NCI-H2227 treated with DMSO at 0.1 percent for 48 hours (cell line): ENCODE measurements around the gene PUM2.
A peak's percentile ranks its signal among the peaks of the same experiment; 100 is the strongest.

Source experiments
- DNase-seq: peaks from one replicate; lab custom pipeline; 2025; lab: John Stamatoyannopoulos, UW

PUM2 gene

DNA sequence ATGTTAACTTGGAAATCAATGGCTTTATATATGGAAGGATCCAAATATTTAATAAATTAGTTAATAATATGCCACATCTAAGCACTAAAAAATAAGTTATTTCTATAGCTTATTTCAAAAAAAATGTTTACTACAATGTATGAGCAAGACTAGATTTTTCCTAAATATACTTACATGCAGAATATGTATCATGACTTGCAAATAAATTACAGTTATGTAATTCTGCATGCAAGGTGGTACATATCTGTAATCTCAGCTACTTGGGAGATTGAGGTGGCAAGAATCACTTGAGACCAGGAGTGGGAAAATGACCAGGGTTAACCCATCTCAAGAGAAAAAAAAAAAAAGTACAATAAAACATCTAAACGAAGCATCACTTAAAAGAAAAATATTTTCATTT, 11.6 kb downstream of the PUM2 start:
- no peak for DNase-seq

DNA sequence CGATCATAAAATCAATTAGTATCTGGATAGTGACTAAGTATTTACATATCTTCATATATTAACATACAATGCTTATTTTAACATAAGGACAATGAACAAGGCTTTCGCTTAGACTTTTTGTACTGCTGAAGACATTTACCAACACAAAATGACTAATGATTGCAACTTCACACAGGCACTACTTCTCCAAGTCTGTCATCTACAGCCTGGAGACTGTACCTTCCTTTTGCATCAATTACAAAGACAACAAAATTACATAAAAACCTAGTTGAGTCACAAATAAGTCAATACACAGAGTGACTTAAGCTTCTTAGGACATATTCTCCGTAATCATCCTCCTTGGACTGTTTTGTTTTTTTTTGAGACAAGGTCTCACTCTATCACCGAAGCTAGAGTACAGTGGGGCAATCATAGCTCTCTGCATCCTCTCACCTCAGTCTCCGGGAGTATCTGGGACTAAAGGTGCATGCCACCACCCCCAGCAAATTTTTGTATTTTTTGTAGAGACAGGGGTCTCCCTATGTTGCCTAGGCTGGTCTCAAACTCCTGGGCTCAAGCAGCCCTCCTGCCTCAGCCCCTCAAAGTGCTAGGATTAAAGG, 15.9 kb downstream of the PUM2 start:
- no peak for DNase-seq

DNA sequence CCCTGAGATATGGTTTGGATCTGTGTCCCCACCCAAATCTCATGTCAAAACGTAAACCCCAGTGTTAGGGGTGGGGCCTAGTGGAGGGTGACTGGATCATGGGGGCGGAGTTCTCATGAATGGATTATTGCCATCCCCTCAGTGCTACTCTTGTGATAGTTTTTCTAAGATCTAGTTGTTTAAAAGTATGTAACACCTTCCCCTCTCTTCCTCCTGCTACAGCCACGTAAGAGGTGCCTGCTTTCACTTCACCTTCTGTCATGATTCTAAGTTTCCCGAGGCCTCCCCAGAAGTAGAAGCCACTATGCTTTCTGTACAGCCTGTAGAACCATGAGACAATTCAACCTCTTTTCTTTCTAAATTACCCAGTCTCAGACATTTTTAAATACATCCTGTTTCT, 16.9 kb downstream of the PUM2 start:
- DNase-seq, result no peak

DNA sequence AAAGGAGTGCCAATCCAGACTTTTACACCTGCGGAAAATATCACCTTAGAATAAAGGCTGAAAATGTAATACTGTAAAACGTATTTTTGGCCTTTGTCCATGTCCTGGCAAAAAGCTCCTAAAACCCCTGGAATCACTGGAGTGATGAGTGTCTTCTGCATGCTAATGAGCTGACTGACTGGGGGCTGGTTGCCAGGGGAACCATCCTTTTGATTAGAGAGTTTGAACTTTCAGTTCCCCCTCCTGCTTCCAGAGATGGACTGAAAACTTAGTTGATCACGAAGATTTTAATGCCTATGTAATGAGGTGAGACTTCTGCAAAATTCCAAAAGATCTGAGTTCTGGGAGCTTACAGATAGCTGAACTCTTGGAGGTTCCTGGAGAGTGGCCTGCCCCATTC, 20.5 kb downstream of the PUM2 start:
- DNase-seq, result no peak

DNA sequence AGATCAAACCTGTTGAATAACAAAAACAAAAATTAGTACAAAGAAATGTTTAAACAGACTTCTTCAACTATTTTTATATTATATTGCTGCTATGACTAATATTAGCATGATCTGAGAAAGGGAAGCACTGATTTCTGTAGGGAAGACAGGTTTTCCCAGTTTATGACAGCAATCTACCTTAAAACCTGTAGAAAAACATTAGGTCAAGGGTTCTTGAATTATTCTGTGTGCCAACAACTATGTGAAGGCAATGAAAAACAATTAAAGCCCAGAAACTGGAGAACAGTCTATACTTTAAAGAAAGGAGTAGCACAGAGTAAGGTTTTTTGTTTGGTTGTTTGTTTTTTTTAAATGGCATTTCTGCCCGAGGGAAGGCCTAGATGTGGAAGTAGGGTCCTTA, 23.3 kb downstream of the PUM2 start:
- no peak for DNase-seq

DNA sequence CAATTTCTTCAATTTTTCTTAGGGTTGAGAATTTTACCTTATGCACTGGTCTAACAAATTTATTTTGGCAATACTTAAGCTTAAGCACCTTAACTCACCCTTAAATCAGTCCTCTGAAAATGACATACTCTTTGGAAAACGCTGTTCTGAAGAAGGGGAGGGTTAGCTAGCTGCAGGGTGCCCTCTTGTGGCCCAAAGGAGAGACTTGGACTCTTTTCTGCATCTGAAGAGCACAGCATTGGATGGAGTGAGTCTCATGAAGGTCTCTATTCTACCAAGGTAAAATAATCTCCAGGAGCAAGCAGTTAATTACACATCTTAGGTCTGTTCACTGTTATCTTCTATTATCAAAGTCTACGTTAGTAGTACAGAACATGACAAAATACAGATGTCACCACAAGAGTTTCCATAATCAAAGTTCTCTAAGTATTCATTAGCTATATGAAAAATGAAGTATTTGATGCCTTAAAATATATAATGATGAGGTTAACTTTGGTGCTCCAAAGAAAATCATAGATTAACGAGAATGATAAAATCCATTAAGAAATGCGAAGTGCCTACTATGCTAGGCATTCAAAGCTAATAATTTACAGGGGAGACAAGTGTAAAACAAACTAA, 24.4 kb downstream of the PUM2 start:
- DNase-seq, result peak; percentile 45

DNA sequence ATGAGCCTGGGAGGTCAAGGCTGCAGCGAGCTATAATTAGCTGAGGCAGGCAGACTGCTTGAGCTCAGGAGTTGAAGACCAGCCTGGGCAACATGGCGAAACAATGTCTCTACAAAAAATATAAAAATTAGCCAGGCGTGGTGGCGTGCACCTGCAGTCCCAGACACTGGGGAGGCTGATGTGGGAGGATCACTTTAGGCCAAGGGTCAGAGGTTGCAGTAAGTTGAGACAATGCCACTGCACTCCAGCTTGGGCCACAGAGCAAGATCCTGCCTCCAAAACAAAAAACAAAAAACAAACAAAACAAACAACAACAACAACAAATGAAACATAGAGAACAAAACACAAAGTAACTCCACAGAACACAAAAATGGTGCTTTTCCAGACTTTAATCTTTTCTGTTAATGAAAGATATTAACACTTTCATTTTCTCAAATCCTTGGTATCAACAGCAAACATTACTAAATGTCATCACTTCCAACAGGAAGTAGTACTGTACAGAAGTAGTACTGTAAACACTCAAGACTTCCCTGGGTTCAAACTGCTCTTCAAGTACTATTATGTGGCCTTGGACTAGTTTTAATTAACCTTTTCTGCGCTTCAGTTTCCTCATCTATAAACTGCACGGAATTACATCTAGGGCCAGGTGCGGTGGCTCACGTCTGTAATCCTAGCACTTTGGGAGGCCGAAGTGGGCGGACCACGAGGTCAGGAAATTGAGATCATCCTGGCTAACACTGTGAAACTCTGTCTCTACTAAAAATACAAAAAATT, 27.9 kb downstream of the PUM2 start:
- no peak for DNase-seq

DNA sequence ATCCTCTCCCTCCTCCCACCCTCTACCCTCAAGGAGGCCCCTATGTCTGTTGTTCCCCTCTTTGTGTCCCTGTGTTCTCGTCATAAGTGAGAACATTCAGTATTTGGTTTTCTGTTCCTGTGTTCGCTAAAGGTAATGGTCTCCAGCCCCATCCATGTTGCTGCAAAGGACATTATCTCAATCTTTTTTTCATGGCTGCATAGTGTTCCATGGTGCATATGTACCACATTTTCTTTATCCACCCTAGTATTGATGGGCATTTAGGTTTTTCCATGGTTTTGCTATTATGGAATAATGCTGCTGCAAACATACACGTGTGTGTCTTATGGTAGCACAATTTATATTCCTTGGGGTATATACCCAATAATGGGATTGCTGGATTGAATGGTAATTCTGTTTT, 33.0 kb downstream of the PUM2 start:
- DNase-seq, result no peak

DNA sequence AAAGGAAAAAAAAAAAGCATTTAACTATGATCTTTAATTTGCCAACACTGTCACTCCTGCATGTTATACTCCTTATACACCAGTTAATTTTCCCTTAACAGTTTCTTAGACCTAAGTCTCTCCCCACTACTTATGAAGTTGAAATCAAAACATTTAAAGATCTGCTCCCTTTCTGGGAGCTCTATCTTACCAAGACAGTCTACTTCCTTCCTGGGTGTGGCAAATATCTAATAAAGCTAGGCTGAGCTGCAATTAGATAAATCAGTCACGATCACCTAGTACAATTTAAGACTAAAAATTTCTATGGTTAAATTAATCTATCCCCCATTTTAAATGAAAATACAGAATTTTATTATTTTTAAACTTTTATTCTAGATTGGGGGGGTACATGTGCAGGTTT, 33.4 kb downstream of the PUM2 start:
- no peak for DNase-seq

DNA sequence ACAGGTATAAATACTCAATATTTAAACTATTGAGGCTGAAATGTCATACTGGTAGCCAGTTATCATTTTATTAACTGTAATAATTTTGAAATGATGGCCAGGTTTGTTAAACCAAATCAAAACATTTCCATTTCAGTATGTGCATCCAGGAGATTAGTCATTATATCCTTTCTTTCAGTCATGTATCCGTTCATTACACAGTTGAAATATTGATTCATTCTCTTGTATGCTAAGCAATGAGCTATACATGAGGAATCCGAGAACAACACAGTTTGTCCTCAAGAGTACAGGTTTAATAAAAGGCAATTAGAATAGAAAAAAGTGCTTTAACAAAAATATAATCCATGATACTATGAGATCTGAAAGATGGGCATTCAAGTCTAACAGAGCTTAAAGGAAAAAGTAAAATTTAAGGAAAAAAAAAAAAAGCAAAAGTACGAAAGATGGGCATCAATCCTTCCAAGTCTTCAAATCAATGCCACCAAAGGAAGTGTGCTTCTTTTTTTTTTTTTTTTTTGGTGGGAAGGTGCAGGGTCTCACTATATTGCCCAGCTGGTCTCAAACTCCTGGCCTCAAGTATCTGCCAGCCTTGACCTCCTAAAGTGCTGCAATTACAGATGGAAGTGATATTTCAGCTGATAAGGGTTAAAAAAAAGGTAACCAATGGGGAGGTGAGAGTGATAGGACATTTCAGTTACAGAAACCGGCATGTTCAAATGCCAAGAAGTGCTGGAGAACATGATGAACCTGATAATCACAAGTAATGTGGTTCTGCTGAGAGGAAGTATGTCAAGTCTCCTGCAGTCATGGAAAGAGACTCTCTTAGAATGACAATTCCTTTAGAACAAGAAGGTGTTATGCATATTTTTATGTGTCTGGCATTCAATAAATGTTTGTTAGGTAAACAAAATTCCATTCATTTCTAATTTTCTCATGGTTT, 35.8 kb downstream of the PUM2 start:
- DNase-seq, result no peak

DNA sequence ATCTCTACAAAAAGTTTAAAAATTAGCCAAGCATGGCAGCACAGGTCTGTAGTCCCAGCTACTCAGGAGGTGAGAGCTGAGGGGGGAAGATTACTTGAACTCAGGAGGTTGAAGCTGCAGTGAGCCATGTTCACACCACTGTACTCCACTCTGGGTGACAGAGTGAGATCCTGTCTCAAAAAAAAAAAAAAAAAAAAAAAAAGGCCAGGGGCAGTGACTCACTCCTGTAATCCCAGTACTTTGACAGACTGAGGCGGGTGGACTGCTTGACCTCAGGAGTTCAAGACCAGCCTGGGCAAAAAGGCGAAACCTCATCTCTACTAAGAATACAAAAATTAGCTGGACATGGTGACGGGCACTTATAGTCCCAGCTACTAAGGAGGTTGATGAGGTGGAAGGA, 37.0 kb downstream of the PUM2 start:
- DNase-seq, result no peak

DNA sequence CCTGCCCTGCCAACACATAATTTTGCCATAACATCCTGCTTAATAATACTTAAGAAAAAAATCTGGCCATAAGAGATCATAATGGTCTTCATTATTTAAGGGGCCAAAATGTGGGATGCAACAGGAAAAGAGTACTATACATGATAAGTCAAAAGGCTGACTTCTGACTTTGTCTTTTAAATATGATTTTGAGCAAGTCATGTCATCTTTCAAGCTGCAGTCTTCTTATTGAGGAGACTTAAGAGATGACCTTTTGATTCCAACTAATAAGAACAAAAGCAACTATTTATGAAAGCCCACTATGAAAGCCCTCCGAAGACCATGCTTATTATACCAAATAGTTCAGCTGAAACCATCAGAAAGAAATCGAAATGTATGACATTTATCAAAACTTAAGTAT, 41.6 kb downstream of the PUM2 start:
- no peak for DNase-seq

DNA sequence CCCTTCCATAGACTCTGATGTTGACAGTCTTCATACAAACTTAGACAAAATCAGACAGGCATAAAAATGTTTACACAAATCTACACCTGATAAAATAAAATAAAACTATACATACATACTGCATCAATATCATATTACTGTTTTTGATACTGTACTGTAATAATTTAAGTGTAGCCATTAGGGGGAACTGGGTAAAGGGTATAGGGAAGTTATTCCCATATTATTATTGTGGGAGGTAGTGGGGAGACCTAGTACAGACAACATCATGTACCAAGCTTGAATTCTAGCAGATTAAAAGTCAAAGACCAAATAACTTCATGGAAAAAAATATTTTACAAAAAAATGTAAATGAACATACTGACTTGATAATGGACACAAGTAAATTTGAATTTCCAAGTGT, 43.3 kb downstream of the PUM2 start:
- no peak for DNase-seq

DNA sequence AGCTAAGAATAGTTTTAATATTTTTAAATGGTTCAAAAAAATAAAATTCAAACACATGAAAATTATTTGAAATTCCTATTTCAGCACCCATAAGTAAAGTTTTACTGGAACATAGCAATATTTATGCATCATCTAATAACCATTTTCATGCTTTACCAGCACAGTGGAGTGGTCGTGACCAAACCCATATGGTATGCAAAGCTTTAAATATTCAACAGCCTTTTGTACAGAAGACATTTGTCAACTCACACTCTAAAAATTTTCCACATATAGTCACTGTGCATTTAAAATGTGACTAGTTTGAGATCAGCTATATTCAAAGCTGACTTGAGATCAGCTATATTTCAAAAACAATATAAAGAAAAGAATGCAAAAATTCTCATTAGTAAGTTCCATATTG, 46.2 kb downstream of the PUM2 start:
- no peak for DNase-seq

DNA sequence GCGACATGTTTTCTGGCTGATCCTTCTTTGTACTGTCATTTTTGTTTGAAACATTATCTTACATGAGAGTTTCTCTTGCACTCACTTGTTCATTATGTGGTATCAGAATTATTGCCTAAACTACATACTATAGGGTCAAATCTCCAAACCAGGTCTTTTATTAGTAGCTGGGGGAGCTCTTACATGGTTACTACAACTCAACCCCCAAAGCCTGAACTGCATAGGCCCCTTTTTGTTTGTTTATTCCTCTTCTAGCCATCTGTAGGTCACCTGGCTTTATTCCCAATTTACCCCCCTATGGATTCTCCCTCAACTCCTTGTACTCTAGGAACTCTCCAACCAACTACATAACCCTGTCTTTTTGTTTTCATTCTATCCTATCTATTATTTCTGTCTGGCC, 46.7 kb downstream of the PUM2 start:
- DNase-seq, result no peak

DNA sequence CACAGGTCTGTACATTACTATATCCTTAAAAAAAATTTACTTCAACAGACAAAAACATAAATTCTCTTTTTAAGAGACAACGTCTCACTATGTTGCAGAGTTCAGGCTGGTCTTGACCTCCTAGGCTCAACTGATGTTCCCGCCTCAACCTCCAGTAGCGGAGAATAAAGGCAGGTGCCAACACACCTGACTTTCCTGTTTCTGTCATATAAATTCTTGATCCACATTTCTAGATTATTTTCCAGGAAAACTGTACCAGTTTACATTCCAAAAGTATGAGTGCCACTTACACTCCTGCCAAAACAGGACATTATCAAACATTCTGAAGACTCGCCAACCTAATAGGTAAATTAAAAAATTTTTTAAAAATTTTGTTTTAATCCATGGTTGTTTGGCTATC, 48.6 kb downstream of the PUM2 start:
- DNase-seq, result no peak

DNA sequence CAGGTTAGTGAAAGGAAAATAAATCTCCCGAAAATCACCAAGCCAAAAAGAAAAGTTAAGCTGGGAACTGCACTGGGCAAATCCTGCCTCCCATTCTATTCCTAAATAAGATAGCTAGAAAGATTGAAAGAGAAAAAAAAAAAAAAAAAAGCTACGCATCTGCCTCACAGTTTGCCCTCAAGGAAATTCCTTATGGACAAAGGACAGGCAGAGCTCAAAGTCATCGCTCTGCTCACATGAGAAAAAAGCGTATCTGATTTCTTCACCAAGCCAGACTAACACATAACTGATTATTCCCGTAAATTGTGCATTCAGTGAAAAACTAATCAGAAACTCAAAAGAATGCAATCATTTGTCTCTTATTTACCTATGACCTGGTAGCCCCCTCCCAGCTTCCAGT, 50.0 kb downstream of the PUM2 start:
- no peak for DNase-seq

DNA sequence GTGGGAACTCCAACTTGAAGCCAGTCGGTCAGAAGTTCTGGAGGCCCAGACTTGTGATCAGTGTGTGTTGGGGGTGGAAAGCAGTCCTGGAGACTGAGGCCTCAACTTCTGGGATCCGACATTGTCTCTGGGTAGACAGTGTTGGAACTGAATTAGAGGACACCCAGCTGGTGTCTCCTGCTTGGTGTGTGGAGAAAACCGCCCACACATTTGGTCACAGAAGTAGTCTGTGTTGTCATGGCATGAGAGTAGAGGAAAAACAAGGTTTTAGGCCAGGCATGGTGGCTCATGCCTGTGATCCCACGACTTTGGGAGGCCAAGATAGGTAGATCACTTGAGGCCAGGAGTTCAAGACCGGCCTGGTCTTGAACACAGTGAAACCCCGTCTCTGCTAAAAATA, 51.5 kb downstream of the PUM2 start:
- DNase-seq, result no peak

DNA sequence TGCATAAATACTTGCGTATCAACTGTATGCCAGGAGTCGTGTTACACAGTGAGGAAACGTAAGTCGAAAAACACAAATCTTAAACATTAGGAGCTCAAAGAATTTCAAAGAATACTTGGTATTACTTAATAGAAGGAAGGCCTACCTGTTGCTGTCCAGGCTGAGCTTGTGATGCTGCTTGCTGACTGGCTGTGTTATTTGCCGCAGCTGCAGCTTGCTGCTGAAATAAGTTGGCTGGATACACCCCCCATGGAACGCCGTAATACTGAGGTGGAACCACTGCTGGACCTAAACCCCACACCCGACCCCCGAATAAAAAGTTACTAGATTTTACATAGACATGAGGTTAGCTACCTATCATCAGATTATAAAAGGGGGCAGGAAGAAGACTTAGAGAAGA, 56.4 kb downstream of the PUM2 start:
- no peak for DNase-seq

DNA sequence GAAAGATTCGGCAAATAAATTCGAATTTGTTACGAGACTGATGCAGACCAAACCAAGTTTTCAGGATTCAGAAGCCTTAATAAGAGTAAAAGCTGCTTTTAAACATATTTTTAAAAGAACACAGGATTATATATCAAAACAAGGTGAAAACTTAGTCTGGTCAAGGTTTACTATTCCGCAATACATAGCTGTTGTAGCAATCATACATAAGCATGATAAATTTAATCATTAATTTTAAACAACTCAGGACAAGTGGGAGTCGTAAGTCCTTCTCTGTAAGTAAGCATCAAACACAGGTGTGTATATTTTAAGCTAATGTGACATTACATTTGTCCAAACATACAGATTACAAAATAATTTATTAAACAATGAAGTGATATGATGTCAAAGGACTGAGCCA, 57.7 kb downstream of the PUM2 start:
- DNase-seq, result no peak

DNA sequence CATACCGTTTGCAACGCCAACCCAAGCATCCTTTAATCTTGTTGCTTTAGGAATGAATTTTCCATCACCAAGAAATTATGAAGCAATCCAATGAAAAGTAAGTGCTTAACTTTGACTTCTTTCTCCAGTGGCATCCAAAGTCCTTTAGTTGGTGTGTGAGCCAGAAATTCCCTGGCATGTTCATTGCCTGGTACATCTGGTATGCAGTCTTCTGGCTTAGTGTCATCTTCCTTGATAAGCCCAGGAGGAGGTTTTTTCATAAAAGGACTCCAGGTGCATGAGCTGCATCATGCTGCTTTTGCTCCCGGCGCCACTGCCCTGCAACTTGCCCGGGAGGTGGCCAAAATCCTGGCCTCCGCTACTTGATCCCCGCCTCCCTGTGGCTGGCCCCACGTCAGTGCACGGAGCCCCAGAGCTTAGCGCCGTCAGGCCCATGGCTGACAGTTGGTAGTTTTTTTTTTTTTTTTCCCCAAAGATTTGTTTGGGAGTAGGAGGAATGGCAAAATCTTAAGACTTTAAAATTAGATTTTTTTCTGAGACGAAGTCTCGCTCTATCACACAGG, 58.7 kb downstream of the PUM2 start:
- no peak for DNase-seq

DNA sequence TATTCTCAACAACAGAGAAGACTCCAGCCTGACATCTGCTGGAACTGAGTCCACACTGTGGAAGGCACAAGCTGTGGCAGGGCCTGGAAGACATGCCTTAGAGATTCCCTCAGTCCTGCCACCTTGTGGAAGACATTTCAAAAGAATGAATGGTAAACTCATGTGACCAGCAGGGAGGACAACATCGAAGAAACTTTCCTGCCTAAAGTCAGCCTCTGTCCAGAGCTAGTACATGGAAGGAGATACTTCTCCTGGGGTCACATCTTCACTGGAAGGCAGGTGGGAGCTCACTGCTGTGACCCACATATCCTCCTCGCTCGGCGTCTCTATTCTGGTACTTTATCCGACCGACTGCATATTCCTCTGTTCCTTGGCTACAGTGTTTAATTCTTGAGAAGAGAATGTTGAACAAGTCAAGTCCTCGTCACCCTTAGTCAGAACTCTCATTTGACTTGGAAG, 59.5 kb downstream of the PUM2 start:
- DNase-seq, result peak; percentile 44
